Psoas muscle (tissue), 8 donors: ENCODE results near the gene TRIM29. TPM values are rescaled to one million over a fixed set of nuclear protein-coding genes. Genes with fewer than 3 reads are reported as not detected.
A peak's percentile ranks its signal among the peaks of the same experiment; 100 is the strongest.

Experiments used
- ATAC-seq, 4 donors: fragments of 200-7000 bp; cut with Tn5 transposase; one replicate each; pipeline ENCODE4 v1.9.1; 2020; ENCODE audit warnings: moderate library complexity in 3 of 4, mild to moderate bottlenecking in 2 of 4
- DNase-seq, 2 donors: peaks; one replicate each; pipeline ENCODE4 v3.0.0-alpha.2; 2020
- H3K27ac ChIP-seq: fragments of 200-600 bp; one replicate; pipeline ENCODE4 v1.8.0; 2022
- H3K27me3 ChIP-seq, 3 donors: fragments of 200-600 bp in 1 of 3; one replicate each; pipeline versions ENCODE4 v1.6.1 to v1.8.0; 2013 to 2022; ENCODE audit warnings: low read length in 2 of 3, mild to moderate bottlenecking in 2 of 3, moderate library complexity in 1 of 3; ENCODE audit not compliant: insufficient read depth in 3 of 3
- H3K36me3 ChIP-seq, 2 donors: fragments of 200-600 bp in 1 of 2; one replicate each; pipeline versions ENCODE4 v1.6.1 to v1.8.0; 2013 to 2022; ENCODE audit warnings: low read depth in 1 of 2, mild to moderate bottlenecking in 1 of 2, moderate library complexity in 1 of 2; ENCODE audit not compliant: insufficient read depth in 1 of 2
- H3K4me1 ChIP-seq: fragments of 200-600 bp; one replicate; pipeline ENCODE4 v1.8.0; 2022
- H3K4me3 ChIP-seq: fragments of 200-600 bp; one replicate; pipeline ENCODE4 v1.8.0; 2022; ENCODE audit warnings: mild to moderate bottlenecking
- H3K9me3 ChIP-seq: fragments of 200-600 bp; one replicate; pipeline ENCODE4 v1.8.0; 2022
- CTCF ChIP-seq: fragments of 200-600 bp; IDR thresholded peaks from one replicate; pipeline ENCODE4 v1.8.0; 2022; ENCODE audit warnings: antibody characterized with exemption
- WGBS, 3 donors: extraction: QIAGEN DNeasy Blood & Tissue Kit; methylation state at CpG; one replicate each; pipeline versions ENCODE4 v1.1.6 to v1.1.7; 2013; 5-methylcytosine and 5-hydroxymethylcytosine counted together
- intact Hi-C, 2 donors: fragments of 100-400 bp; cut with DNase I; formaldehyde crosslinking; loops; one replicate each; pipeline versions ENCODE4 v1.11.0 to v1.14.2; 2022
- polyA plus RNA-seq, 3 donors: library from polyadenylated mRNA; stranded (reverse); fragments of 200-250 nt; gene quantifications; one replicate each; pipeline ENCODE4 v1.2.3, GENCODE V29; 2013
- total RNA-seq, 4 donors: library from RNA; stranded (reverse); fragmentation: NEBNext Ultra II Directional in 2 of 4; extraction: Animal tissue kit (Norgen Biotek cat#: 25700) in 2 of 4; gene quantifications; one replicate each; pipeline versions ENCODE4 v1.2.1 to v1.2.4, GENCODE V29; 2021 to 2023
- donor health status: healthy with polysubstance abuse.
- donor health status: DM: no; HTN: no; CAD: no; lungs with moderate emphysema.
- donor health status: Bipolar disorder and iron deficiency.
- donor health status: healthy.
- donor health status: DM: yes; HTN: yes; CAD: no.
- donor health status: DM: no; HTN: no; CAD: no.
- donor health status: DM: no; HTN: no; CAD: no.
- donor health status: DM: yes; HTN: yes; CAD: no.

Gene TRIM29
- total and polyA plus RNA-seq, 7 donors = 0.09 to 0.91 (median 0.37) TPM; not detected in 2

- intact Hi-C loops = loop anchor here in 1 of 2 donors (5.0 kb wide), 1 partner anchor 1219 kb away; no protein-coding TSS in a partner anchor
- ATAC-seq (no peak), DNase-seq (no peak)
- H3K4me3 ChIP-seq = no peak overlapping the region
- peaks cover 0 to 9% (median 0%) of the 10 kb centered on the region in 3 donors for H3K27me3 ChIP-seq
- H3K4me1 ChIP-seq = no peaks in the 10 kb centered on the region
- H3K9me3 ChIP-seq = no peaks in the 10 kb centered on the region
- H3K27ac ChIP-seq = no peak overlapping the region
- no peaks in the 10 kb centered on the region for H3K36me3 ChIP-seq
- no peak for TF ChIP-seq CTCF
- WGBS, 3 donors = 39 to 51% (median 45%) methylated on average over 5 of the region's 5 CpGs
Observed at GRCh38 chr11:120078397-120078796, 59.5 kb downstream of the TRIM29 start.

- Histone ChIP-seq H3K4me1 (no peaks in the 10 kb centered on the region), H3K36me3 (no peaks in the 10 kb centered on the region), H3K4me3 (no peak overlapping the region), H3K27me3 (peaks cover 0 to 4% (median 0%) of the 10 kb centered on the region in 3 donors), H3K9me3 (no peaks in the 10 kb centered on the region), H3K27ac (no peak overlapping the region)
- ATAC-seq (no peak), DNase-seq (no peak)
- 69 to 92% (median 77%) methylated on average over 3 of the region's 3 CpGs for WGBS, 3 donors
- intact Hi-C loops = no loop called here
- no peak for TF ChIP-seq CTCF
Observed at GRCh38 chr11:120074076-120074475, 63.8 kb downstream of the TRIM29 start.

GRCh38 chr11:120073196-120073595 is 64.7 kb downstream of the TRIM29 start:
- 18 to 26% (median 19%) methylated on average over 16 of the region's 16 CpGs for WGBS, 3 donors
- ATAC-seq (peak; percentile 91 to 99 (median 98)), DNase-seq (peak; percentile 37 to 74)
- H3K36me3 ChIP-seq = no peaks in the 10 kb centered on the region
- H3K4me1 ChIP-seq = no peaks in the 10 kb centered on the region
- intact Hi-C loops = no loop called here
- TF ChIP-seq CTCF = no peak
- no peaks in the 10 kb centered on the region for H3K9me3 ChIP-seq
- H3K27me3 ChIP-seq = peaks cover 0 to 4% (median 0%) of the 10 kb centered on the region in 3 donors
- H3K4me3 ChIP-seq = no peak overlapping the region
- H3K27ac ChIP-seq = no peak overlapping the region

- peaks cover 0 to 14% (median 0%) of the 10 kb centered on the region in 3 donors for H3K27me3 ChIP-seq
- no peak overlapping the region for H3K27ac ChIP-seq
- ATAC-seq (no peak), DNase-seq (no peak)
- no peaks in the 10 kb centered on the region for H3K9me3 ChIP-seq
- no peak overlapping the region for H3K4me3 ChIP-seq
- intact Hi-C loops = no loop called here
- no peaks in the 10 kb centered on the region for H3K36me3 ChIP-seq
- WGBS, 3 donors = 39 to 65% (median 54%) methylated on average over 8 of the region's 8 CpGs
- H3K4me1 ChIP-seq = no peaks in the 10 kb centered on the region
- TF ChIP-seq CTCF = no peak
Observed at GRCh38 chr11:120068114-120068573, 69.8 kb downstream of the TRIM29 start.
